GM18951 (cell line): ENCODE measurements around the gene CNOT10.
A peak's percentile ranks its signal among the peaks of the same experiment; 100 is the strongest.
"Not testable (repeated sequence)": the region's sequence is repeated elsewhere in the genome, so short reads cannot be mapped to it uniquely, and the experiment has no call there.

ENCODE experiments used
- POLR2A ChIP-seq: IDR thresholded peaks from 4 replicates; pipeline ENCODE4 v1.6.1; 2011; ENCODE audit warnings: mild to moderate bottlenecking; ENCODE audit not compliant: insufficient read length, insufficient read depth; ENCODE audit errors: extremely low read depth
- in situ Hi-C: fragments of 300-500 bp; cut with MboI; formaldehyde crosslinking; loops from one replicate; pipeline ENCODE4 v1.12.0; 2022; ENCODE audit warnings: low sequenced_read_pairs, mixed read lengths, inconsistent platforms; ENCODE audit not compliant: unreplicated experiment

CNOT10 gene

GRCh38 chr3:32757618-32758374 is 72.8 kb downstream of the CNOT10 start:
- in situ Hi-C loops: no loop called here
- no peak for TF ChIP-seq POLR2A

GRCh38 chr3:32758375-32758753 is 73.4 kb downstream of the CNOT10 start:
- TF ChIP-seq POLR2A: no peak
- in situ Hi-C loops: no loop called here

- TF ChIP-seq POLR2A: no peak
- in situ Hi-C loops: no loop called here
These were observed 74.4 kb downstream of the CNOT10 start for GRCh38 chr3:32759342-32759741.

- no peak for TF ChIP-seq POLR2A
- in situ Hi-C loops: no loop called here
These were observed 79.5 kb downstream of the CNOT10 start for GRCh38 chr3:32764481-32764880.

GRCh38 chr3:32778389-32778788 is 93.4 kb downstream of the CNOT10 start:
- TF ChIP-seq POLR2A: no peak
- in situ Hi-C loops: no loop called here

- in situ Hi-C loops: no loop called here
- no peak for TF ChIP-seq POLR2A
These were observed 95.2 kb downstream of the CNOT10 start for GRCh38 chr3:32780071-32780734.

- in situ Hi-C loops: no loop called here
- TF ChIP-seq POLR2A: no peak
These were observed 95.8 kb downstream of the CNOT10 start for GRCh38 chr3:32780735-32781210.

- in situ Hi-C loops: no loop called here
- peak; percentile 22 for TF ChIP-seq POLR2A
These were observed 96.4 kb downstream of the CNOT10 start for GRCh38 chr3:32781211-32781968.

GRCh38 chr3:32781969-32782270 is 96.9 kb downstream of the CNOT10 start:
- in situ Hi-C loops: not testable (repeated sequence)

- in situ Hi-C loops: no loop called here
- TF ChIP-seq POLR2A: no peak
These were observed 97.4 kb downstream of the CNOT10 start for GRCh38 chr3:32782407-32782806.

- in situ Hi-C loops: no loop called here
- no peak for TF ChIP-seq POLR2A
These were observed 106.8 kb downstream of the CNOT10 start for GRCh38 chr3:32791833-32792232.

- TF ChIP-seq POLR2A: no peak
- in situ Hi-C loops: no loop called here
These were observed 109.7 kb downstream of the CNOT10 start for GRCh38 chr3:32794487-32795308.

- in situ Hi-C loops: not testable (repeated sequence)
These were observed 111.5 kb downstream of the CNOT10 start for GRCh38 chr3:32796384-32796950.
